ENCODE data around the gene OLFM1.
A peak's percentile ranks its signal among the peaks of the same experiment; 100 is the strongest.

The OLFM1 gene

DNA sequence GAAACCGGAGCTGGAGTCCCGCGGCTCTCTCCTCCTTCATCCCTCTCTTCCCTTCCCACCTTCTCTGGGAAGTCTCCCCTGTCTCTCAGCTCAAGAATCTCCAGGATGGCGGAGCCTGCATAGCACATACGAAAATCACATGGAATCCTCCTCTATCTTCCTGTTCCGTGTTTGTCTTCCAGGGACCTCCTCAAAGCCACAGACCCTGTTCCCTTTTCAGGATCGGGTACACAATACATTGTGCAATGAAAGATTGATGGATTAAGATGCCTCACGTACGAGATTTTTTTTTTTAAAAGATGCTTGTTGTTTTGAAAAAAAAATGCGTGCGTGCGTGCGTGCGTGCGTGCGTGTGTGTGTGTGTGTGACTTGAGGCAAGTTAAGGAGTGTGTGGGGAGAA lies 46.6 kb upstream of the OLFM1 start:
- Histone ChIP-seq H3K9me3 (no peaks in the 10 kb centered on the region), H3K4me1 (no peaks in the 10 kb centered on the region), H3K27me3 (peaks cover 0 to 54% of the 10 kb centered on the region in 2 donors), H3K4me3 (no peak overlapping the region), H3K36me3 (no peaks in the 10 kb centered on the region), H3K27ac (no peak overlapping the region)
- intact Hi-C loops (cut with DNase I; ENCODE audit: low total_unique reads), result no loop called here
- TF ChIP-seq, protein P1, sequence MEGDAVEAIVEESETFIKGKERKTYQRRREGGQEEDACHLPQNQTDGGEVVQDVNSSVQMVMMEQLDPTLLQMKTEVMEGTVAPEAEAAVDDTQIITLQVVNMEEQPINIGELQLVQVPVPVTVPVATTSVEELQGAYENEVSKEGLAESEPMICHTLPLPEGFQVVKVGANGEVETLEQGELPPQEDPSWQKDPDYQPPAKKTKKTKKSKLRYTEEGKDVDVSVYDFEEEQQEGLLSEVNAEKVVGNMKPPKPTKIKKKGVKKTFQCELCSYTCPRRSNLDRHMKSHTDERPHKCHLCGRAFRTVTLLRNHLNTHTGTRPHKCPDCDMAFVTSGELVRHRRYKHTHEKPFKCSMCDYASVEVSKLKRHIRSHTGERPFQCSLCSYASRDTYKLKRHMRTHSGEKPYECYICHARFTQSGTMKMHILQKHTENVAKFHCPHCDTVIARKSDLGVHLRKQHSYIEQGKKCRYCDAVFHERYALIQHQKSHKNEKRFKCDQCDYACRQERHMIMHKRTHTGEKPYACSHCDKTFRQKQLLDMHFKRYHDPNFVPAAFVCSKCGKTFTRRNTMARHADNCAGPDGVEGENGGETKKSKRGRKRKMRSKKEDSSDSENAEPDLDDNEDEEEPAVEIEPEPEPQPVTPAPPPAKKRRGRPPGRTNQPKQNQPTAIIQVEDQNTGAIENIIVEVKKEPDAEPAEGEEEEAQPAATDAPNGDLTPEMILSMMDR (IDR thresholded peaks at IDR 0.05), result no peak
- no peak for DNase-seq

DNA sequence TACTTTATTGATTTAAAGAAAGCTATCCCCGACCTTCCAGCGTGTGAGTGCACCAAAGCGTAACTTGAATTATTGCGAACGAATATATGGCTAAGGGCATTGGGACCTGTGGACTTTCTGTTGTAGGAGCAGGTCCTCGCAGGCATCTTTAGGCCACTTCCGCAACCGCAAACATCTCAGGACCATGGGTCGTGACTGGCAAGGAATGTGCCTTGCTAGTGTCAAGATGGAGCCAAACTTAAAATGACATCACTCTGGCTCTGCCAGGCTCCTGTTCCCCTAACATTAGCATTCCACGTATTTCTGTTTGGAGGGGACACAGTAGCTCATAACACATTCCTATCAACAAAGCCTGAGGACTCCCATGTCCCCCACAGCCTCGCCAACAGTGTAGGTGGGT lies 44.1 kb upstream of the OLFM1 start:
- no peak overlapping the region for H3K27ac ChIP-seq
- no peak overlapping the region for H3K4me3 ChIP-seq
- H3K27me3 ChIP-seq, result peaks cover 0 to 49% of the 10 kb centered on the region in 2 donors
- TF ChIP-seq, protein P1 (IDR thresholded peaks at IDR 0.05), result no peak
- no peaks in the 10 kb centered on the region for H3K9me3 ChIP-seq
- peak in 1 of 2 donors; percentile 12 for DNase-seq
- H3K36me3 ChIP-seq, result no peaks in the 10 kb centered on the region
- H3K4me1 ChIP-seq, result no peaks in the 10 kb centered on the region
- intact Hi-C loops (cut with DNase I; ENCODE audit: low total_unique reads), result no loop called here

DNA sequence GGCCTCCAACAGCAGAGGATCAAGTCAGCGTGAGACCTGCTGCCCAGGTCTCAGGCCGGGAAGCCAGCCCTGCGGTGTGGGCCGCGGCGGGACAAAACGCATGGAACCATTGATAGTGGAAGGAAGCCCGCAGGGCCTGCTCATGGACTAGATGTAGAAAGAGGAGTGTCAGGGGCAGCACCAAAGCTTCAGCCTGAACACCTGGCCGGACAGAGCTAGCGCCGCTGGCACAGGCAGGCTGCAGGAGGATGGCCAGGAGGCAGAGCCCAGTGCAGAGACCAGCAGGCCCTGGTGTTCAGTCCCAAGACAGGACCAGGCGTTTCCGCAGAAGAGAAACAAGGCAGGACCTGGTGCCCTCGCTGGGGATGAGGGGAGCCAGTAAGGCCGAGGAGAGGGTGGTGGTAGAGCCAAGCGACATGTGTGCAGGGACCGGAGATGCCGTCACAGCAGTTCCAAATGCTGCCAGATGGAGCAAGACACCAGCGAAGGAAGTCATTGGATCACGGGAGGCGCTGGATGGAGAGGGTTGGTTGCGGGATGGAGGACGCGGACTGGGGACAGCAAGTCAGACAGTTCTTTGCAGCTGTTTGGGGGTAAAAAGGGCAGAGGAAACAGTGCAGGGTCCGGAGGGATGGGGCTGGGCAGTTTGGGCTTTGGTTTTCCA lies 42.1 kb upstream of the OLFM1 start:
- Histone ChIP-seq H3K4me1 (no peaks in the 10 kb centered on the region), H3K27ac (no peak overlapping the region), H3K27me3 (peaks cover 0 to 50% of the 10 kb centered on the region in 2 donors), H3K4me3 (no peak overlapping the region), H3K9me3 (no peaks in the 10 kb centered on the region), H3K36me3 (no peaks in the 10 kb centered on the region)
- TF ChIP-seq, protein P1 (IDR thresholded peaks at IDR 0.05), result no peak
- peak in 1 of 2 donors; percentile 24 for DNase-seq
- intact Hi-C loops (cut with DNase I; ENCODE audit: low total_unique reads), result no loop called here

DNA sequence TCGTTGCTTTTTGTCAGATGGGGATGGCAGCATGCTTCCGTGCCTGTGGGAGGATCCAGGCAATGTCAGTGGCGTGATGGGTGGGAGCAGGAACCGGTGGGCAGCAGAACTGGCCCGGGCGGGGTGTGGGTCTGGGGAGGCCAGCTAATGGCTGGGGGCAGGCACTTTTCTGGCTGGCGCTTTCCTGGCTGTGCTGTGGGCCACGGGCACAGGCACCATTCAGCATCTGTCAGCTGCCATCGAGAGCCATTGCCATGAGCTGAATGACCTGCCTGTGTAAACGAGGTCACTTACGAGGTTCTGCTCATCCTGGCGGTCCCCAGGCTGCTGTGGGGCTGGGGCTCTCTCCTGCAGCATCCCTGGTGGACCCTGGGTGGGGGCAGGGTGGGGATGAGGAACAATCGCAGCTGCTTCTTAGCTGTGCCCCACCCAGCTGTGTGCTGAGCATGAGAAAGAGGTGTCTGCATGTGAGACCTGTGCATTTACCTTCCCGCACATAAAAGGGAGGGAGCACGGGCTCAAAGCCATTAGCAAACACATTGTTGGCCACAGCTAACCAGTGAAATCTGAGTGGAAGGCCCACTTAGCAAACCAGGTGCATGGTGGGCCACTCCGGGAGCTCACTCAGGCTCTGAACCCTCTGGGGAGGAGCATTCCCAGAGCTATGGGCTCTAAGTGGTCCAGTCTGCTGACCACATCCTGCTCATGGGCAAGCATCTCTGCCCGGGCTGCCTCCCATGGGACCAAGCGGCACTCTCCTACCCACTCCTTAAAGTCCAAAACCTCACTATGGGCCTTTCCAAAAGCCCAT lies 41.3 kb upstream of the OLFM1 start:
- Histone ChIP-seq H3K27me3 (peaks cover 0 to 55% of the 10 kb centered on the region in 2 donors), H3K4me3 (no peak overlapping the region), H3K27ac (no peak overlapping the region), H3K36me3 (no peaks in the 10 kb centered on the region), H3K9me3 (no peaks in the 10 kb centered on the region), H3K4me1 (no peaks in the 10 kb centered on the region)
- TF ChIP-seq, protein P1 (IDR thresholded peaks at IDR 0.05), result no peak
- intact Hi-C loops (cut with DNase I; ENCODE audit: low total_unique reads), result no loop called here
- DNase-seq, result peak in 1 of 2 donors; percentile 55

DNA sequence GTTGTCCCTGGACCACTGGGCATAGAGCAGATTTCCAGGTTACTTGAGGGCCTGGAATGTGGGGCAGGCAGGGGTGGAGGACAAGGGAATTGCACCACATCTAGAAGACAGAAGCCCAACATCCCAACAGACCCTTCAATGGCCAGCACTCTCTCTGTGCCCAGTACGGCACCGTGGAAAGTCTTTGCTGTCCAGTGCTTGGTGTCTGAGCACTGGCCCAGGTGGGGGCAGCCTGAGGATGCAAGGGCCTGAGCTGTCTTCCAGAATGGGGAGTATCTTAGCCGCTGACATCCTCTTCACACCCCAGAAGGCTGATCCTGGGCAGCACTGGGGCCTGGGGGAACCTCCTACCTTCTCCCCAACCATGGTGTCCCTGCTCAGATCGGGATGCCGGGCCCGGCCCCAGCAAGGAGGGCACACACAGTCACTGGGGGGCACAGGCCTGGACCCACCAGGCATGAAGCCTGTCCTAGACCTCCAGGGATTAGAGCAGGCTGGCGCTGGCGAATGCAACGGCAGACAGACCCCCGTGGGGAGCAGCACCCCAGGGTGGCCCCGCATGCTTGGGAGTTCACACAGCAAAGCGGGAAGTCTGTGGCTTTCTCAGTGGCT lies 40.6 kb upstream of the OLFM1 start:
- DNase-seq, result peak in 1 of 2 donors; percentile 53
- TF ChIP-seq, protein P1 (IDR thresholded peaks at IDR 0.05), result no peak
- Histone ChIP-seq H3K27ac (no peak overlapping the region), H3K4me1 (no peaks in the 10 kb centered on the region), H3K4me3 (no peak overlapping the region), H3K9me3 (no peaks in the 10 kb centered on the region), H3K36me3 (no peaks in the 10 kb centered on the region), H3K27me3 (peaks cover 0 to 59% of the 10 kb centered on the region in 2 donors)
- intact Hi-C loops (cut with DNase I; ENCODE audit: low total_unique reads), result no loop called here

All from tibial artery (tissue), 4 donors.